GM12892 (cell line): ENCODE measurements around the gene C19orf53.

Source experiments
- POLR2A ChIP-seq: IDR thresholded peaks from 2 replicates; pipeline ENCODE4 v1.6.1; 2011; ENCODE audit warnings: low read depth, low read length, control low read depth
- POLR2AphosphoS5 ChIP-seq: IDR thresholded peaks from 2 replicates; pipeline ENCODE4 v1.6.1; 2011; ENCODE audit warnings: low read depth, low read length, control low read depth
- TAF1 ChIP-seq: IDR thresholded peaks from 2 replicates; pipeline ENCODE4 v1.6.1; 2011; ENCODE audit warnings: low read depth, mild to moderate bottlenecking, control low read depth, low read length, borderline replicate concordance

DNA sequence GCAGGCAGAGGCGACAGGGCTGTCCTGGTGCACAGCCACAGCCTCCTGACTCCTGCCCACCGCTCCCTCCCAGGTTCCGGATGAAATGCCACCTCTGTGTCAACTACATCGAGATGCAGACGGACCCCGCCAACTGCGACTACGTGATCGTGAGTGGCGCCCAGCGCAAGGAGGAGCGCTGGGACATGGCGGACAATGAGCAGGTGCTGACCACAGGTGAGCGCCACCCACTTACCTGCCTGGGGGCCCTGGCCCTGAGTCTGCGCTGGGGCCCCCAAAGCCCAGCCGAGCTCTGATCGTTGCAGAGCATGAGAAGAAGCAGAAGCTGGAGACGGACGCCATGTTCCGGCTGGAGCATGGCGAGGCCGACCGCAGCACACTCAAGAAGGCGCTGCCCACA is 15.5 kb upstream of the C19orf53 start:
- TF ChIP-seq POLR2A (no peak), POLR2AphosphoS5 (no peak), TAF1 (no peak)
